Gastroesophageal sphincter (tissue), 3 donors: ENCODE measurements around the gene ARF6.

ENCODE experiments used
- EP300 ChIP-seq: sonication (generic); formaldehyde crosslinking; IDR thresholded peaks from one replicate; pipeline ENCODE4 v1.6.1; 2017; ENCODE audit warnings: antibody characterized with exemption, mild to moderate bottlenecking
- POLR2A ChIP-seq, 2 donors: fragments of 450-650 bp; IDR thresholded peaks; one replicate each; pipeline ENCODE4 v1.6.1; 2017; ENCODE audit warnings: antibody characterized with exemption in 2 of 2, mild to moderate bottlenecking in 2 of 2, moderate library complexity in 1 of 2
- POLR2AphosphoS5 ChIP-seq: sonication (generic); formaldehyde crosslinking; IDR thresholded peaks from one replicate; pipeline ENCODE4 v1.6.1; 2017; ENCODE audit warnings: antibody characterized with exemption
- TF ChIP-seq, protein P1 (sequence below), 4 experiments: fragments of 200-600 bp in 2 of 4; fragments of 450-650 bp in 2 of 4; sonication (generic) in 1 of 4; IDR thresholded peaks; one replicate each; pipeline ENCODE4 v1.5.1; 2017 to 2019; ENCODE audit warnings: antibody characterized with exemption in 4 of 4, mild to moderate bottlenecking in 2 of 4, moderate library complexity in 2 of 4

DNA sequence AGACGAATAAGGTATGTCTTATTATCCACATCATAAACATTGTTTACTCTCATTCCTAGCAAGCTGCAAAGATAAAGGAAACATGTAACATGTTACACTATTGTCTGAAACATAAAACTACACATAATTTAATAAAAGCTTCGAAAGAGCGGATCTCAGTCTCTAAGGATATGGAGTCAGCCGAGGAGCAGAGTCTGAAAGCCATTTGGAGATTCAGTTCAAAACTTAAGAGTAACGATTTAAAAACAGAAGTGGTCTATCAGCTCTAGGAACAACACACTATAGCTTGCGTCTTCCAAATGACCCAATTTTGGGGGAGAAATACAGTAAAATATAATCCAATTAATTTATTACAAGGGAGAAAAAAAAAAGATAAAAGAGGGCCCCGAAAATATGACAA is 41.1 kb upstream of the ARF6 start:
- TF ChIP-seq, protein P1, sequence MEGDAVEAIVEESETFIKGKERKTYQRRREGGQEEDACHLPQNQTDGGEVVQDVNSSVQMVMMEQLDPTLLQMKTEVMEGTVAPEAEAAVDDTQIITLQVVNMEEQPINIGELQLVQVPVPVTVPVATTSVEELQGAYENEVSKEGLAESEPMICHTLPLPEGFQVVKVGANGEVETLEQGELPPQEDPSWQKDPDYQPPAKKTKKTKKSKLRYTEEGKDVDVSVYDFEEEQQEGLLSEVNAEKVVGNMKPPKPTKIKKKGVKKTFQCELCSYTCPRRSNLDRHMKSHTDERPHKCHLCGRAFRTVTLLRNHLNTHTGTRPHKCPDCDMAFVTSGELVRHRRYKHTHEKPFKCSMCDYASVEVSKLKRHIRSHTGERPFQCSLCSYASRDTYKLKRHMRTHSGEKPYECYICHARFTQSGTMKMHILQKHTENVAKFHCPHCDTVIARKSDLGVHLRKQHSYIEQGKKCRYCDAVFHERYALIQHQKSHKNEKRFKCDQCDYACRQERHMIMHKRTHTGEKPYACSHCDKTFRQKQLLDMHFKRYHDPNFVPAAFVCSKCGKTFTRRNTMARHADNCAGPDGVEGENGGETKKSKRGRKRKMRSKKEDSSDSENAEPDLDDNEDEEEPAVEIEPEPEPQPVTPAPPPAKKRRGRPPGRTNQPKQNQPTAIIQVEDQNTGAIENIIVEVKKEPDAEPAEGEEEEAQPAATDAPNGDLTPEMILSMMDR (IDR thresholded peaks at IDR 0.05): no peak
- TF ChIP-seq POLR2AphosphoS5 (no peak), POLR2A (IDR thresholded peaks at IDR 0.05) (no peak), EP300 (no peak)
